Measurements from ENCODE around the gene MYO6. TPM values are rescaled to one million over a fixed set of nuclear protein-coding genes. Genes with fewer than 3 reads are reported as not detected.

Gene MYO6
- polyA plus RNA-seq, 1 donor (not counting 4 experiments of a cell fraction or from before 2014, with no cell fraction given): 24.5 TPM

DNA sequence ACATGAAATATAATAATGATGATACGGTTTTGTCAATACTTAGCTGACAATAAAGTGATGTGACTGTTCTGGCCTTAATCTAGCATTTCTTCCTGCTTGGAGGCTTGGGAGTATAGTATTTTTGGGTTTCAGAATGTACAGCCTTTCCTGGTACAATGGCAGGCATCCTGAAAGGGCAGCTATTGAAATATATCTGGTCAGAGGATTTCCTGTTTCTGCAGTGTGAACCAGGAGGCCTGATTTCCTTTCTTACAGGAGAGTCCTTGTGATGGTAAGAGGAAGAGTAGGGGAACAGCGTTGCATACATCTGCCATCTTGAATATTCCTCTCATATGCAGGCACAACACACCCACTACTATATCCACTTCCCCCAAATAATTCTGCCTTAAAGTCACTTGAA lies 93.7 kb downstream of the MYO6 start:
- Histone ChIP-seq H3K9me1 (ENCODE audit: control insufficient read depth, extremely low read depth, insufficient read depth, low read length) (no peaks in the 10 kb centered on the region), H3K79me2 (ENCODE audit: control insufficient read depth, insufficient read depth, low read length) (no peaks in the 10 kb centered on the region), H3K4me2 (ENCODE audit: control insufficient read depth, extremely low read depth, insufficient read depth, low read depth, low read length) (no peak overlapping the region), H4K20me1 (ENCODE audit: control insufficient read depth, extremely low read depth, insufficient read depth, low read length) (no peaks in the 10 kb centered on the region), H3K4me3 (ENCODE audit: control insufficient read depth in 2 of 3, extremely low read depth in 1 of 3, insufficient read depth in 2 of 3, low read depth in 1 of 3, low read length in 3 of 3) (no peak overlapping the region), H3K36me3 (ENCODE audit: control insufficient read depth in 2 of 2, extremely low read depth in 1 of 2, insufficient read depth in 2 of 2, low read length in 2 of 2) (peaks cover 3 to 6% of the 10 kb centered on the region in 2 experiments), H3K27ac (ENCODE audit: control insufficient read depth, insufficient read depth, low read length) (no peak overlapping the region), H2AFZ (ENCODE audit: control insufficient read depth, low read length) (no peak overlapping the region), H3K27me3 (ENCODE audit: control insufficient read depth, extremely low read depth, insufficient read depth, low read length) (no peaks in the 10 kb centered on the region), H3K4me1 (ENCODE audit: control insufficient read depth, extremely low read depth, insufficient read depth, low read length) (no peaks in the 10 kb centered on the region), H3K9ac (ENCODE audit: control insufficient read depth, extremely low read depth, insufficient read depth, low read length) (no peak overlapping the region), H3K9me3 (ENCODE audit: control insufficient read depth, low read depth, low read length) (no peaks in the 10 kb centered on the region)
- TF ChIP-seq EZH2 (IDR thresholded peaks at IDR 0.05; ENCODE audit: low read length): no peak
- FAIRE-seq (no peak), DNase-seq (ENCODE audit: low read depth, low spot score) (no peak)
- dilution Hi-C loops (cut with MboI; ENCODE audit: extremely low pct_ligation_motif_present, low sequenced_read_pairs): no loop called here

DNA sequence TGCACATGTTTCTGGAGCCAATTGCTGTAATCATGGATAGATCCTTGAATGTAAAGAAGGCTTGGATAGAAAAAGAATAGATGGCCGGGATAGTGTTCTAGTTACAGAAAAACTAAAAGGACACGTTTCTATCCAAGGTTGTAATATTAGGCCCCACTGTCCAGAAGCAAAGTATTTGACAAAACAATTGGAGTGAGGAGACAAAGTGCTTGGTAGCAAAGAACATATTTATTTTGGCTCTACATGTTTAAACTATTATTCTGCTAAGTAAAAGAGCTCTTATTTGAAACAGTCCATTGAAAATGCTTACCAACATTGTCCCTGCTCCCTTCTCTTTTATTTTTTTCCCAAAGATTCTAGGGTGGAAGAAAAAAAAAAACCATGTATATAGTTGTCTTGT lies 94.4 kb downstream of the MYO6 start:
- no peak for TF ChIP-seq EZH2 (IDR thresholded peaks at IDR 0.05; ENCODE audit: low read length)
- Histone ChIP-seq H3K4me3 (ENCODE audit: control insufficient read depth in 2 of 3, extremely low read depth in 1 of 3, insufficient read depth in 2 of 3, low read depth in 1 of 3, low read length in 3 of 3) (no peak overlapping the region), H3K9me3 (ENCODE audit: control insufficient read depth, low read depth, low read length) (no peaks in the 10 kb centered on the region), H4K20me1 (ENCODE audit: control insufficient read depth, extremely low read depth, insufficient read depth, low read length) (no peaks in the 10 kb centered on the region), H2AFZ (ENCODE audit: control insufficient read depth, low read length) (no peak overlapping the region), H3K9ac (ENCODE audit: control insufficient read depth, extremely low read depth, insufficient read depth, low read length) (no peak overlapping the region), H3K27me3 (ENCODE audit: control insufficient read depth, extremely low read depth, insufficient read depth, low read length) (no peaks in the 10 kb centered on the region), H3K79me2 (ENCODE audit: control insufficient read depth, insufficient read depth, low read length) (no peaks in the 10 kb centered on the region), H3K27ac (ENCODE audit: control insufficient read depth, insufficient read depth, low read length) (no peak overlapping the region), H3K4me2 (ENCODE audit: control insufficient read depth, extremely low read depth, insufficient read depth, low read depth, low read length) (no peak overlapping the region), H3K9me1 (ENCODE audit: control insufficient read depth, extremely low read depth, insufficient read depth, low read length) (no peaks in the 10 kb centered on the region), H3K36me3 (ENCODE audit: control insufficient read depth in 2 of 2, extremely low read depth in 1 of 2, insufficient read depth in 2 of 2, low read length in 2 of 2) (peaks cover 3 to 6% of the 10 kb centered on the region in 2 experiments), H3K4me1 (ENCODE audit: control insufficient read depth, extremely low read depth, insufficient read depth, low read length) (no peaks in the 10 kb centered on the region)
- dilution Hi-C loops (cut with MboI; ENCODE audit: extremely low pct_ligation_motif_present, low sequenced_read_pairs): no loop called here
- DNase-seq (ENCODE audit: low read depth, low spot score) (no peak), FAIRE-seq (no peak)

DNA sequence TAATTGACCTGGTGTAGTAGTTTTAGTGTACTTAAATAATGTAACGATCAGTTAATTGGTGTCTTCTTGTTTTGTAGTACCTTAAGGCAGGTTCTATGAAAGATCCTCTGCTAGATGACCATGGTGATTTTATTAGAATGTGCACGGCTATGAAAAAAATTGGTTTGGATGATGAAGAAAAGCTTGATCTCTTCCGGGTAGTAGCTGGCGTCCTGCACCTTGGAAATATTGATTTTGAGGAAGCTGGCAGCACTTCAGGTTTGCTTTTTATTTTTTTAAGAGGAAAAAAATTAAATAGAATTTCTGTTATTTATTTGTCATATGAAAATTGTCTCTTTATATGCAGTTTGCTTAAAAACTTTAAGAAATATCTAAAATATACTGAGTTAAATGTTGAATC lies 99.2 kb downstream of the MYO6 start:
- Histone ChIP-seq H3K9ac (ENCODE audit: control insufficient read depth, extremely low read depth, insufficient read depth, low read length) (no peak overlapping the region), H3K27ac (ENCODE audit: control insufficient read depth, insufficient read depth, low read length) (no peak overlapping the region), H3K27me3 (ENCODE audit: control insufficient read depth, extremely low read depth, insufficient read depth, low read length) (no peaks in the 10 kb centered on the region), H3K4me2 (ENCODE audit: control insufficient read depth, extremely low read depth, insufficient read depth, low read depth, low read length) (no peak overlapping the region), H2AFZ (ENCODE audit: control insufficient read depth, low read length) (no peak overlapping the region), H3K9me1 (ENCODE audit: control insufficient read depth, extremely low read depth, insufficient read depth, low read length) (no peaks in the 10 kb centered on the region), H3K4me1 (ENCODE audit: control insufficient read depth, extremely low read depth, insufficient read depth, low read length) (peaks cover 14% of the 10 kb centered on the region), H3K9me3 (ENCODE audit: control insufficient read depth, low read depth, low read length) (no peaks in the 10 kb centered on the region), H3K4me3 (ENCODE audit: control insufficient read depth in 2 of 3, extremely low read depth in 1 of 3, insufficient read depth in 2 of 3, low read depth in 1 of 3, low read length in 3 of 3) (no peak overlapping the region), H4K20me1 (ENCODE audit: control insufficient read depth, extremely low read depth, insufficient read depth, low read length) (no peaks in the 10 kb centered on the region), H3K79me2 (ENCODE audit: control insufficient read depth, insufficient read depth, low read length) (no peaks in the 10 kb centered on the region), H3K36me3 (ENCODE audit: control insufficient read depth in 2 of 2, extremely low read depth in 1 of 2, insufficient read depth in 2 of 2, low read length in 2 of 2) (peaks cover 0 to 1% of the 10 kb centered on the region in 2 experiments)
- FAIRE-seq: no peak
- dilution Hi-C loops (cut with MboI; ENCODE audit: extremely low pct_ligation_motif_present, low sequenced_read_pairs): no loop called here
- no peak for DNase-seq (ENCODE audit: low read depth, low spot score)
- TF ChIP-seq, protein P1, sequence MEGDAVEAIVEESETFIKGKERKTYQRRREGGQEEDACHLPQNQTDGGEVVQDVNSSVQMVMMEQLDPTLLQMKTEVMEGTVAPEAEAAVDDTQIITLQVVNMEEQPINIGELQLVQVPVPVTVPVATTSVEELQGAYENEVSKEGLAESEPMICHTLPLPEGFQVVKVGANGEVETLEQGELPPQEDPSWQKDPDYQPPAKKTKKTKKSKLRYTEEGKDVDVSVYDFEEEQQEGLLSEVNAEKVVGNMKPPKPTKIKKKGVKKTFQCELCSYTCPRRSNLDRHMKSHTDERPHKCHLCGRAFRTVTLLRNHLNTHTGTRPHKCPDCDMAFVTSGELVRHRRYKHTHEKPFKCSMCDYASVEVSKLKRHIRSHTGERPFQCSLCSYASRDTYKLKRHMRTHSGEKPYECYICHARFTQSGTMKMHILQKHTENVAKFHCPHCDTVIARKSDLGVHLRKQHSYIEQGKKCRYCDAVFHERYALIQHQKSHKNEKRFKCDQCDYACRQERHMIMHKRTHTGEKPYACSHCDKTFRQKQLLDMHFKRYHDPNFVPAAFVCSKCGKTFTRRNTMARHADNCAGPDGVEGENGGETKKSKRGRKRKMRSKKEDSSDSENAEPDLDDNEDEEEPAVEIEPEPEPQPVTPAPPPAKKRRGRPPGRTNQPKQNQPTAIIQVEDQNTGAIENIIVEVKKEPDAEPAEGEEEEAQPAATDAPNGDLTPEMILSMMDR (optimal IDR thresholded peaks at IDR 0.05 in 1 of 3, IDR thresholded peaks at IDR 0.05 in 1 of 3, conservative IDR thresholded peaks at IDR 0.05 in 1 of 3; ENCODE audit: extremely low read depth in 1 of 3, insufficient read depth in 2 of 3, low read length in 3 of 3): no peak
- TF ChIP-seq EZH2 (IDR thresholded peaks at IDR 0.05; ENCODE audit: low read length): no peak
